ENCODE data around the gene TMEM273. TPM values are rescaled to one million over a fixed set of nuclear protein-coding genes. Genes with fewer than 3 reads are reported as not detected.

The TMEM273 gene
- 1 to 10 TPM; 3.8 to 4.7 TPM for polyA plus RNA-seq

- Histone ChIP-seq H3K36me3 (ENCODE audit: control insufficient read depth in 2 of 2, insufficient read depth in 2 of 2, low read length in 1 of 2) (no peaks in the 10 kb centered on the region), H3K27me3 (ENCODE audit: control insufficient read depth in 1 of 2, insufficient read depth in 2 of 2, low read length in 2 of 2) (no peaks in the 10 kb centered on the region), H3K4me1 (ENCODE audit: control insufficient read depth in 2 of 2, insufficient read depth in 2 of 2, low read length in 1 of 2) (peaks cover 0 to 5% of the 10 kb centered on the region in 2 donors), H3K4me3 (ENCODE audit: low read depth in 1 of 2, low read length in 2 of 2) (peak within 1 kb of the TSS; percentile 5 to 15), H3K9me3 (ENCODE audit: control insufficient read depth in 2 of 2, insufficient read depth in 1 of 2, low read depth in 1 of 2, low read length in 1 of 2) (no peaks in the 10 kb centered on the region), H3K27ac (ENCODE audit: low read depth in 2 of 2, low read length in 1 of 2) (peak within 1 kb of the TSS; percentile 36 to 42)
- 49% methylated on average over 9 of the region's 9 CpGs for WGBS, 2 donors
These were observed at the start of gene TMEM273 for GRCh38 chr10:49187950-49188761. Gene TMEM273, minus strand, starts transcription at chr10:49188391. Its CDS starts 55 bp downstream, at chr10:49188336.

DNA sequence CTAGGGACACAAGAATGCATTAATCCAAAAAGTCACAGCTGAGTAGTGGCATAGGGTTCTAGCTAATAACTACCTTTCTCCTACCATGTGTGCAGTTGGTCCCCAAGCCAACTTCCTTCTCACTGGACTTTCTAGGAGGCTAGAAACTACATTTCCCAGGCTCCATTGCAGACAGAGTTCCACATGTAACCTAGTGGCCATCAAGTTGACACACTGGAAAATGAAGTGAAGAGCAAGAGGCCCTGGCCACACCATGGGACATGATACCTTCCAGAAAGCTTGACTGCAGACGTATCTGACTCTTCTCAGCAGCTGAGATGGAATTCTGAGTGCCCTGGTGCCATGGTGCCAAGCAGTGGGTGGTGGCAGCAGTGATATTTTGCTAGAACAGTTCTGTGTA is 49.8 kb upstream of the TMEM273 start:
- Histone ChIP-seq H3K4me1 (ENCODE audit: control insufficient read depth in 2 of 2, insufficient read depth in 2 of 2, low read length in 1 of 2) (no peaks in the 10 kb centered on the region), H3K36me3 (ENCODE audit: control insufficient read depth in 2 of 2, insufficient read depth in 2 of 2, low read length in 1 of 2) (no peaks in the 10 kb centered on the region), H3K27ac (ENCODE audit: low read depth in 2 of 2, low read length in 1 of 2) (no peak overlapping the region), H3K4me3 (ENCODE audit: low read depth in 1 of 2, low read length in 2 of 2) (no peak overlapping the region), H3K27me3 (ENCODE audit: control insufficient read depth in 1 of 2, insufficient read depth in 2 of 2, low read length in 2 of 2) (no peaks in the 10 kb centered on the region), H3K9me3 (ENCODE audit: control insufficient read depth in 2 of 2, insufficient read depth in 1 of 2, low read depth in 1 of 2, low read length in 1 of 2) (no peaks in the 10 kb centered on the region)
- WGBS, 2 donors = 70 to 82% methylated on average over 1 of the region's 1 CpG

- no peak overlapping the region for H3K4me3 ChIP-seq (ENCODE audit: low read depth in 1 of 2, low read length in 2 of 2)
- no peaks in the 10 kb centered on the region for H3K4me1 ChIP-seq (ENCODE audit: control insufficient read depth in 2 of 2, insufficient read depth in 2 of 2, low read length in 1 of 2)
- H3K36me3 ChIP-seq (ENCODE audit: control insufficient read depth in 2 of 2, insufficient read depth in 2 of 2, low read length in 1 of 2) = no peaks in the 10 kb centered on the region
- no peaks in the 10 kb centered on the region for H3K27me3 ChIP-seq (ENCODE audit: control insufficient read depth in 1 of 2, insufficient read depth in 2 of 2, low read length in 2 of 2)
- H3K9me3 ChIP-seq (ENCODE audit: control insufficient read depth in 2 of 2, insufficient read depth in 1 of 2, low read depth in 1 of 2, low read length in 1 of 2) = no peaks in the 10 kb centered on the region
- no peak overlapping the region for H3K27ac ChIP-seq (ENCODE audit: low read depth in 2 of 2, low read length in 1 of 2)
These were observed 47.2 kb upstream of the TMEM273 start for GRCh38 chr10:49235392-49235791.

GRCh38 chr10:49231086-49231820 is 43.1 kb upstream of the TMEM273 start:
- 50 to 59% methylated on average over 5 of the region's 5 CpGs for WGBS, 2 donors
- Histone ChIP-seq H3K27ac (ENCODE audit: low read depth in 2 of 2, low read length in 1 of 2) (no peak overlapping the region), H3K4me1 (ENCODE audit: control insufficient read depth in 2 of 2, insufficient read depth in 2 of 2, low read length in 1 of 2) (no peaks in the 10 kb centered on the region), H3K27me3 (ENCODE audit: control insufficient read depth in 1 of 2, insufficient read depth in 2 of 2, low read length in 2 of 2) (no peaks in the 10 kb centered on the region), H3K4me3 (ENCODE audit: low read depth in 1 of 2, low read length in 2 of 2) (no peak overlapping the region), H3K9me3 (ENCODE audit: control insufficient read depth in 2 of 2, insufficient read depth in 1 of 2, low read depth in 1 of 2, low read length in 1 of 2) (no peaks in the 10 kb centered on the region), H3K36me3 (ENCODE audit: control insufficient read depth in 2 of 2, insufficient read depth in 2 of 2, low read length in 1 of 2) (no peaks in the 10 kb centered on the region)

DNA sequence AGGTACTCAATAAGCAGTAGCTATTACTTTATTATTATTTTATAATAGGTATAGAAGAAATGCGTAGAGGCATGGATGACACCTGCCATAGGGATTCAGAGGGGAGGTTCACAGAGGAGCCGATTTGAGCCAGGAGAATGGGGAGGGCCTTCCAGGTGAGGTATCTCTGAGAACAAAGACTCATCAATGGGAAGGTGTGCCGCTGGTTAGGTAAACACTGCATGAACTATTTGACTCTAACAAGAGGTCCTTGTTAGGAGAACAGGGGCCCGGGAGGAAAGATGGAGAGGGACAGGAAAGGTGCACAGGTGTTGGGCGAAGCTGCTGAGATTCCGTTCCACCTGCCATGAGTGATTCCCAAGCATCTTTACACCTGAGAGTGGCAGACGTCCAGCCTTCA is 41.8 kb upstream of the TMEM273 start:
- WGBS, 2 donors = 61 to 62% methylated on average over 7 of the region's 7 CpGs
- Histone ChIP-seq H3K4me3 (ENCODE audit: low read depth in 1 of 2, low read length in 2 of 2) (no peak overlapping the region), H3K36me3 (ENCODE audit: control insufficient read depth in 2 of 2, insufficient read depth in 2 of 2, low read length in 1 of 2) (no peaks in the 10 kb centered on the region), H3K27ac (ENCODE audit: low read depth in 2 of 2, low read length in 1 of 2) (no peak overlapping the region), H3K27me3 (ENCODE audit: control insufficient read depth in 1 of 2, insufficient read depth in 2 of 2, low read length in 2 of 2) (no peaks in the 10 kb centered on the region), H3K4me1 (ENCODE audit: control insufficient read depth in 2 of 2, insufficient read depth in 2 of 2, low read length in 1 of 2) (no peaks in the 10 kb centered on the region), H3K9me3 (ENCODE audit: control insufficient read depth in 2 of 2, insufficient read depth in 1 of 2, low read depth in 1 of 2, low read length in 1 of 2) (no peaks in the 10 kb centered on the region)

DNA sequence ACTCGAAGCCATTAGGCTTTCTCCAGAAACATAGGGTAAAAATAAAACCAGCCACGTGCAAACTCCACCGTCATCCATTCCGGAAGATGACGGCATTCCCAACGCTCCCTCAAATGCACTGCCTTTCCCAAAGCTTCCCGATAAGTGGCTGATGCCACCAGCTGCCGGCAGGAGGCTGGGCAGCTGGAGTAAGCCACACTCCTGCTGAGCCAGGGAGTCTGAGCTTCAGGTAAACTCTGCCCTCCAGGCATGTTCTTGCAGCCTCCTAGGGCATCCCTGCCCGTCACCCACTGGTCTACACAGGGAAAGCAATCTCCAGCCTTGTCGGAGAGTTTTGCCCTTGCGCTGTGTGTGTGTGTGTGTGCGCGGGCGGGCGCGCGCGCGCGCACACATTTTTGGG is 40.5 kb upstream of the TMEM273 start:
- Histone ChIP-seq H3K36me3 (ENCODE audit: control insufficient read depth in 2 of 2, insufficient read depth in 2 of 2, low read length in 1 of 2) (no peaks in the 10 kb centered on the region), H3K27ac (ENCODE audit: low read depth in 2 of 2, low read length in 1 of 2) (no peak overlapping the region), H3K27me3 (ENCODE audit: control insufficient read depth in 1 of 2, insufficient read depth in 2 of 2, low read length in 2 of 2) (no peaks in the 10 kb centered on the region), H3K4me1 (ENCODE audit: control insufficient read depth in 2 of 2, insufficient read depth in 2 of 2, low read length in 1 of 2) (no peaks in the 10 kb centered on the region), H3K9me3 (ENCODE audit: control insufficient read depth in 2 of 2, insufficient read depth in 1 of 2, low read depth in 1 of 2, low read length in 1 of 2) (no peaks in the 10 kb centered on the region), H3K4me3 (ENCODE audit: low read depth in 1 of 2, low read length in 2 of 2) (no peak overlapping the region)
- 79 to 84% methylated on average over 20 of the region's 20 CpGs for WGBS, 2 donors

- WGBS, 2 donors = 80 to 82% methylated on average over 5 of the region's 5 CpGs
- Histone ChIP-seq H3K27me3 (ENCODE audit: control insufficient read depth in 1 of 2, insufficient read depth in 2 of 2, low read length in 2 of 2) (no peaks in the 10 kb centered on the region), H3K4me1 (ENCODE audit: control insufficient read depth in 2 of 2, insufficient read depth in 2 of 2, low read length in 1 of 2) (no peaks in the 10 kb centered on the region), H3K36me3 (ENCODE audit: control insufficient read depth in 2 of 2, insufficient read depth in 2 of 2, low read length in 1 of 2) (no peaks in the 10 kb centered on the region), H3K9me3 (ENCODE audit: control insufficient read depth in 2 of 2, insufficient read depth in 1 of 2, low read depth in 1 of 2, low read length in 1 of 2) (no peaks in the 10 kb centered on the region), H3K27ac (ENCODE audit: low read depth in 2 of 2, low read length in 1 of 2) (no peak overlapping the region), H3K4me3 (ENCODE audit: low read depth in 1 of 2, low read length in 2 of 2) (no peak overlapping the region)
These were observed 39.2 kb upstream of the TMEM273 start for GRCh38 chr10:49227406-49227805.

DNA sequence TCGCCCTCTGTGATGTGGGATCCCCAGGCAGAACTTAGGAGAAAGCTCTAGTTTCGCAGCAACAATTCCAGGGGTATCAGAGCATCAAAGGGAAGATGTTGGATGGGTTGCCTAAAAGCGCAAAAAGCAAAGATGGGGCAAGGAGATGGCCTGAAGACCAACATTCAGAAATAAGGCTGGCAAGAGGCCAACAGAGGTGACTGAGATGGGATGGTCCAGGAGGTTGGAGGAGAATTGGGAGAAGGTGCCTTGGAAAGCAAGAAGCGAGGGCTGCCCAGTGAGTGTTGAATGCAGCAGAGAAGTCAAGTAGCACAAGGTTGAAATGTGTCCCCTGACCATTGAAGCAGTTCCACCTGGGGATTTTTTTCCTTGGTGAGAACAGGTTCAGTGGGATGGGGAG is 38.4 kb upstream of the TMEM273 start:
- H3K27ac ChIP-seq (ENCODE audit: low read depth in 2 of 2, low read length in 1 of 2) = no peak overlapping the region

DNA sequence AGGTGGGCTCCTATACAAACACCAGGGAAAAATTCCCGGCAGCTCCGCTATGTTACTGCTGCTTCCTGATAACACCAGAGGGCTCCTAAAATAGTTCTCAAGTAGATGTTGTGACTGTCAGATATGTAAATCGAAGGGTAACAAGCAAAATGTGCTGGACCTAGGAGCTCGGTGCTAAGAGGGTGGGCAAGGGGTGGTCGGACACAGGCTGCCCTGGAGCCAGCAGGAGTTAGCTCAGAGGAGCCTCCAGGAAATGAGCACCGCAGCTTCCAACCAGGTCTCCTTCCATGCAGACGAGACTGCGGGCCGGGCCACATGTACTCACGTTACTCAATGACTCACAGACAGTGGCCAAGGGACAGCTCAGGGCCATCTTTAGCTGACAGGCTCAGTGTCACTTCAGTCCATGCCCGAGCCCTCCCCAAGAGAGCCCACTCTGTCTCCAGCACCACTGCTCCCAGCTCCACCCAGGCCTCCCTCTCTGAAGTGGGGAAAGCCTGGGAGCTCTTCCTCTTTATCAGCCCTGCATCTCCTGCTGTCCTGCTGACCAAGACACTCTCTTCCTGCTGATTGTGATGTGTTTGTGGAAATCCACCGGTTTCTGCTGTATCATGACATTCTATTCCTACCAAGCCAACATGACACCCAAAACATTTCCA is 37.2 kb upstream of the TMEM273 start:
- Histone ChIP-seq H3K9me3 (ENCODE audit: control insufficient read depth in 2 of 2, insufficient read depth in 1 of 2, low read depth in 1 of 2, low read length in 1 of 2) (no peaks in the 10 kb centered on the region), H3K36me3 (ENCODE audit: control insufficient read depth in 2 of 2, insufficient read depth in 2 of 2, low read length in 1 of 2) (no peaks in the 10 kb centered on the region), H3K4me3 (ENCODE audit: low read depth in 1 of 2, low read length in 2 of 2) (no peak overlapping the region), H3K27me3 (ENCODE audit: control insufficient read depth in 1 of 2, insufficient read depth in 2 of 2, low read length in 2 of 2) (no peaks in the 10 kb centered on the region), H3K27ac (ENCODE audit: low read depth in 2 of 2, low read length in 1 of 2) (no peak overlapping the region), H3K4me1 (ENCODE audit: control insufficient read depth in 2 of 2, insufficient read depth in 2 of 2, low read length in 1 of 2) (no peaks in the 10 kb centered on the region)
- WGBS, 2 donors = 80 to 81% methylated on average over 12 of the region's 12 CpGs

More for the DNA sequence above, 38.4 kb upstream of the TMEM273 start:
- H3K4me1 ChIP-seq (ENCODE audit: control insufficient read depth in 2 of 2, insufficient read depth in 2 of 2, low read length in 1 of 2) = no peaks in the 10 kb centered on the region
- no peaks in the 10 kb centered on the region for H3K36me3 ChIP-seq (ENCODE audit: control insufficient read depth in 2 of 2, insufficient read depth in 2 of 2, low read length in 1 of 2)
- H3K27me3 ChIP-seq (ENCODE audit: control insufficient read depth in 1 of 2, insufficient read depth in 2 of 2, low read length in 2 of 2) = no peaks in the 10 kb centered on the region
- WGBS, 2 donors = 67 to 80% methylated on average over 4 of the region's 4 CpGs
- no peak overlapping the region for H3K4me3 ChIP-seq (ENCODE audit: low read depth in 1 of 2, low read length in 2 of 2)
- H3K9me3 ChIP-seq (ENCODE audit: control insufficient read depth in 2 of 2, insufficient read depth in 1 of 2, low read depth in 1 of 2, low read length in 1 of 2) = no peaks in the 10 kb centered on the region
